Measurements from ENCODE around the gene CHERP.
"Not testable (repeated sequence)": the region's sequence is repeated elsewhere in the genome, so short reads cannot be mapped to it uniquely, and the experiment has no call there.

The CHERP gene

DNA sequence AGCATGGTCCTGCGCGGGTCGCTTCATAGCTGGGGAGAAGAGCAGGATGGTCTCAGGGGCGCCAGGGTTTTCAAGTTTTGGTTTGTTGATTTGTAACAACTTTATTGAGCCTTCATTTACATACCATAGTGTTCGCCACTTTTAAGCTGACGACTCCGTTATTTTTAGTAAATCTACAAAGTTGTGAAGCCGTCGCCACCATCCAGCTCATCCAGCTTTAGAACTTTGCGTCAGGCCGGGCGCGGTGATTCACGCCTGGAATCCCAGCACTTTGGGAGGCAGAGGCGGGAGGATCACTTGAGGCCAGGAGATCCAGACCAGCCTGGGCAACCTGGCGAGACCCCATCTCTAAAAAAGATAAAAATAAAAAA lies 45.6 kb downstream of the CHERP start:
- H3K23ac ChIP-seq (ENCODE audit: low read length): peak overlapping the region; percentile 15
- no peak overlapping the region for H3K18ac ChIP-seq (ENCODE audit: low read length)
- H3K4me2 ChIP-seq (ENCODE audit: low read length): peak overlapping the region; percentile 84
- no peaks in the 10 kb centered on the region for H3K4me1 ChIP-seq (ENCODE audit: control insufficient read depth, low read depth, low read length)
- DNase-seq: no peak
- H3K9ac ChIP-seq (ENCODE audit: low read length): peak overlapping the region; percentile 76
- no CpG with 5 or more reads among the region's 16 CpGs for WGBS (ENCODE audit: extremely low coverage, insufficient coverage, low lambda C conversion rate)
- H3K79me2 ChIP-seq (ENCODE audit: control insufficient read depth, insufficient read depth, low read length): no peaks in the 10 kb centered on the region
- H3K4me3 ChIP-seq (ENCODE audit: low read length): peak overlapping the region; percentile 82
- H3K4ac ChIP-seq (ENCODE audit: low read depth, low read length): no peak overlapping the region
- H2BK120ac ChIP-seq (ENCODE audit: low read depth, low read length): no peak overlapping the region
- H3K79me1 ChIP-seq (ENCODE audit: low read length): peaks cover 2% of the 10 kb centered on the region
- peak overlapping the region; percentile 85 for H3K56ac ChIP-seq (ENCODE audit: low read length)
- no peaks in the 10 kb centered on the region for H3K27me3 ChIP-seq (ENCODE audit: insufficient read depth, low read length, poor library complexity)
- H2BK15ac ChIP-seq (replicated peaks; ENCODE audit: low read depth): no peak overlapping the region
- H3K36me3 ChIP-seq (ENCODE audit: control insufficient read depth, insufficient read depth, low read length): no peaks in the 10 kb centered on the region
- no peak overlapping the region for H2BK5ac ChIP-seq (ENCODE audit: low read length)
- no peak overlapping the region for H2AK5ac ChIP-seq (ENCODE audit: low read length)
- H4K5ac ChIP-seq (ENCODE audit: low read length): no peak overlapping the region
- H4K8ac ChIP-seq (ENCODE audit: low read depth, low read length): no peak overlapping the region
- no peak overlapping the region for H3K27ac ChIP-seq (ENCODE audit: low read depth, low read length)

DNA sequence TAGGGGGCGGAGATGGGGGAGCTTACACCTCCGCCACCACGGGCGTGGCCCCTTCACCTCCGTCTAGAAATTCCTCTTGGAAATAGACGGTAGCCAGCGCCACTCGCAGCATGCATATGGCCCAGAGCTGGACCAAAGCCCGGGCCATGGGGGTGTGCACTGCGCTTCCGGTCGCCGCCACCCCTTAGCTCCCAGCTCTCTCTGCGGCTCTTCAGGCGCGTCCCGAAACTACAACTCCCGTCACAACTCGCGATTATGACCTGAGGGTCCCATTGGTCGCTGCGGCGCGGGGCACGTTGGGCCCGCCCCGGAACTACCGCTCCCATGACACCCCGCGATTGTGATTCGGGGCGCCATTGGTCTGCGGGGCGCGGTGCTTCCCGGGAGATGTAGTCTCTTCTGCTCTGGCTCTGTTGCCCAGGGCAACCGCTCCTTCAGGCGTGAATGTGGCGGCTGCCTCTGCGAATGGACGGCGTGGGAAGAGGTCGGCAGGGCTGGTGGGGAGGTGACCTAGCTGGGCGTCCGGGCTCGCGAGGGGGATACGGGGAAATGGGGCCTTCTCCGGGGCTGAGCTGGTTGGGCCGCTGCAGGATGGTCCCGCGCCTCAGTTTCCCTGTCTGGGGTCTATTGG lies 46.1 kb downstream of the CHERP start, which contains the start of the genes C19orf44 and CALR3:
Gene C19orf44, plus strand, starts transcription at position 413 of the 631 bp plus-strand sequence. CDS start 4,399 bp downstream, outside the sequence.
Gene CALR3, minus strand, starts transcription at position 186 of the 631 bp plus-strand sequence. Its CDS starts 38 bp downstream, at position 148.
- no peaks in the 10 kb centered on the region for H3K4me1 ChIP-seq (ENCODE audit: control insufficient read depth, low read depth, low read length)
- no peaks in the 10 kb centered on the region for H3K27me3 ChIP-seq (ENCODE audit: insufficient read depth, low read length, poor library complexity)
- H3K23ac ChIP-seq (ENCODE audit: low read length): peak within 1 kb of the TSS; percentile 15
- no peak within 1 kb of the TSS for H3K27ac ChIP-seq (ENCODE audit: low read depth, low read length)
- H4K8ac ChIP-seq (ENCODE audit: low read depth, low read length): peak within 1 kb of the TSS; percentile 3
- peak within 1 kb of the TSS; percentile 86 for H3K9ac ChIP-seq (ENCODE audit: low read length)
- H3K4ac ChIP-seq (ENCODE audit: low read depth, low read length): peak within 1 kb of the TSS; percentile 58
- H2BK5ac ChIP-seq (ENCODE audit: low read length): no peak within 1 kb of the TSS
- H3K79me1 ChIP-seq (ENCODE audit: low read length): peaks cover 2% of the 10 kb centered on the region
- peak within 1 kb of the TSS; percentile 97 for H3K4me2 ChIP-seq (ENCODE audit: low read length)
- peak within 1 kb of the TSS; percentile 91 for H3K56ac ChIP-seq (ENCODE audit: low read length)
- no peaks in the 10 kb centered on the region for H3K36me3 ChIP-seq (ENCODE audit: control insufficient read depth, insufficient read depth, low read length)
- peak; percentile 99 for DNase-seq
- H3K79me2 ChIP-seq (ENCODE audit: control insufficient read depth, insufficient read depth, low read length): no peaks in the 10 kb centered on the region
- peak within 1 kb of the TSS; percentile 82 for H3K4me3 ChIP-seq (ENCODE audit: low read length)
- H3K18ac ChIP-seq (ENCODE audit: low read length): peak within 1 kb of the TSS; percentile 6
- H2BK120ac ChIP-seq (ENCODE audit: low read depth, low read length): no peak within 1 kb of the TSS
- peak within 1 kb of the TSS; percentile 99 for H4K5ac ChIP-seq (ENCODE audit: low read length)
- no CpG with 5 or more reads among the region's 52 CpGs for WGBS (ENCODE audit: extremely low coverage, insufficient coverage, low lambda C conversion rate)
- no peak within 1 kb of the TSS for H2AK5ac ChIP-seq (ENCODE audit: low read length)
- H2BK15ac ChIP-seq (replicated peaks; ENCODE audit: low read depth): no peak within 1 kb of the TSS

DNA sequence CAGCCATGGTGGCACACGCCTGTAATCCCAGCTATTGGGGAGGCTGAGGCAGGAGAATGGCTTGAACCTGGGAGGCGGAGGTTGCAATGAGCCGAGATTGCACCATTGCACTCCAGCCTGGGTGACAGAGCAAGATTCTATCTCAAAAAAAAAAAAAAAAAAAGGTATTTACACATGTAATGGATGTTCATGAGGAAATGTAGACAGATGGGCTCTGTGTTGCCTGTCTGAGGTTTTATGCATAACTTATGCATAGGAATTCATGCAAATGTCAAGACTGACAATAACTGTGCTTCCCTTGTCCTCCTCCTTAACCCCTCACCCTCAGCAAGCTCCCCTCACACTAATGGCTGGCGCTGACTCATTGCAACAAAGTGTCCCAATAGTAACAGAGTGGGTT lies 55.8 kb downstream of the CHERP start:
- H3K56ac ChIP-seq (ENCODE audit: low read length); H2BK5ac ChIP-seq (ENCODE audit: low read length); H3K23ac ChIP-seq (ENCODE audit: low read length); H4K8ac ChIP-seq (ENCODE audit: low read depth, low read length); DNase-seq; H3K9ac ChIP-seq (ENCODE audit: low read length); H3K4me1 ChIP-seq (ENCODE audit: control insufficient read depth, low read depth, low read length); H3K79me1 ChIP-seq (ENCODE audit: low read length); H3K36me3 ChIP-seq (ENCODE audit: control insufficient read depth, insufficient read depth, low read length); H3K79me2 ChIP-seq (ENCODE audit: control insufficient read depth, insufficient read depth, low read length); H3K27me3 ChIP-seq (ENCODE audit: insufficient read depth, low read length, poor library complexity); H3K4me2 ChIP-seq (ENCODE audit: low read length); H2BK15ac ChIP-seq (replicated peaks; ENCODE audit: low read depth); H3K27ac ChIP-seq (ENCODE audit: low read depth, low read length); H3K18ac ChIP-seq (ENCODE audit: low read length); H3K4me3 ChIP-seq (ENCODE audit: low read length); H4K5ac ChIP-seq (ENCODE audit: low read length); H2BK120ac ChIP-seq (ENCODE audit: low read depth, low read length); H3K4ac ChIP-seq (ENCODE audit: low read depth, low read length); H2AK5ac ChIP-seq (ENCODE audit: low read length): not testable (repeated sequence)
- no CpG with 5 or more reads among the region's 4 CpGs for WGBS (ENCODE audit: extremely low coverage, insufficient coverage, low lambda C conversion rate)

DNA sequence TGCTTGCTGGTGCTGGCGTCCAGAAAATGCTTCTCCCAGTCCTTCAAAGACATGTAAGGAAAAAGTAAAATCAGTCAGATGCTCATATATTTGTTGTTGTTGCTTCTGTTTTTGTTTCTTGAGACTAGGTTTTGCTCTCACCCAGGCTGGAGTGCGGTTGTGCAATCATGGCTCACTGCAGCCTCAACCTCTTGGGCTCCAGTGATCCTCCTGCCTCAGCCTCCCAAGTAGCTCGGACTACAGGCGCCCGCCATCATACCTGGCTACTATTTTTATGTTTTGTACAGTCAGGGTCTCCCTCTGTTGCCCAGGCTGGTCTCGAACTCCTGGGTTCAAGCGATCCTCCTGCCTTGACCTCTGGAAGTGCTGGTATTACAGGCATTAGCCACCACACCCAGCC lies 59.5 kb downstream of the CHERP start:
- Histone ChIP-seq H2BK120ac (ENCODE audit: low read depth, low read length) (no peak overlapping the region), H3K4ac (ENCODE audit: low read depth, low read length) (no peak overlapping the region), H3K4me2 (ENCODE audit: low read length) (no peak overlapping the region), H3K4me1 (ENCODE audit: control insufficient read depth, low read depth, low read length) (no peaks in the 10 kb centered on the region), H3K56ac (ENCODE audit: low read length) (no peak overlapping the region), H3K79me1 (ENCODE audit: low read length) (no peaks in the 10 kb centered on the region), H3K18ac (ENCODE audit: low read length) (no peak overlapping the region), H3K79me2 (ENCODE audit: control insufficient read depth, insufficient read depth, low read length) (no peaks in the 10 kb centered on the region), H3K9ac (ENCODE audit: low read length) (no peak overlapping the region), H3K27ac (ENCODE audit: low read depth, low read length) (no peak overlapping the region), H3K23ac (ENCODE audit: low read length) (no peak overlapping the region), H2BK15ac (replicated peaks; ENCODE audit: low read depth) (no peak overlapping the region), H3K4me3 (ENCODE audit: low read length) (no peak overlapping the region), H3K36me3 (ENCODE audit: control insufficient read depth, insufficient read depth, low read length) (no peaks in the 10 kb centered on the region), H4K8ac (ENCODE audit: low read depth, low read length) (no peak overlapping the region), H4K5ac (ENCODE audit: low read length) (no peak overlapping the region), H2AK5ac (ENCODE audit: low read length) (no peak overlapping the region), H3K27me3 (ENCODE audit: insufficient read depth, low read length, poor library complexity) (no peaks in the 10 kb centered on the region), H2BK5ac (ENCODE audit: low read length) (no peak overlapping the region)
- WGBS (ENCODE audit: extremely low coverage, insufficient coverage, low lambda C conversion rate): no CpG with 5 or more reads among the region's 7 CpGs
- no peak for DNase-seq

DNA sequence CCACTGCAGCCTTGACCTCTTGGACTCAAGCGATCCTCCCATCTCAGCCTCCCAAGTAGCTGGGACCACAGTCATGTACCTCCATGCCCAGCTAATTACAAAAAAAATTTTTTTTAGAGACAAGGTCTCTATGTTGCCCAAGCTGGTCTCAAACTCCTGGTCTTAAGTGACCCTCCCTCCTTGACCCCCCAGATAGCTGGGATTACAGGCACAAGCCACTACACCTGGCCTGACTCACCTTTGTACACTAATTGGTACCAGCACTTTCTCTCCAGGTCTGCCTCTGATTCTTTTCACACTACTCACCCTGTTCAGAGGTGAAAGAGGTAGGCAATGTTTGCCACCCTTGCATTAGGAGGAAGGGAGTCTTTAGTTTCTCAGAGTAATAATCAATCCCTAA lies 64.9 kb downstream of the CHERP start:
- H4K8ac ChIP-seq (ENCODE audit: low read depth, low read length): no peak overlapping the region
- no peak overlapping the region for H3K9ac ChIP-seq (ENCODE audit: low read length)
- H3K18ac ChIP-seq (ENCODE audit: low read length): no peak overlapping the region
- H2BK120ac ChIP-seq (ENCODE audit: low read depth, low read length): no peak overlapping the region
- H3K4me1 ChIP-seq (ENCODE audit: control insufficient read depth, low read depth, low read length): no peaks in the 10 kb centered on the region
- H3K79me1 ChIP-seq (ENCODE audit: low read length): no peaks in the 10 kb centered on the region
- H3K27me3 ChIP-seq (ENCODE audit: insufficient read depth, low read length, poor library complexity): no peaks in the 10 kb centered on the region
- no peak overlapping the region for H3K4ac ChIP-seq (ENCODE audit: low read depth, low read length)
- H2AK5ac ChIP-seq (ENCODE audit: low read length): no peak overlapping the region
- H3K23ac ChIP-seq (ENCODE audit: low read length): no peak overlapping the region
- H3K27ac ChIP-seq (ENCODE audit: low read depth, low read length): no peak overlapping the region
- H3K4me3 ChIP-seq (ENCODE audit: low read length): no peak overlapping the region
- no peak for DNase-seq
- no peak overlapping the region for H4K5ac ChIP-seq (ENCODE audit: low read length)
- no peaks in the 10 kb centered on the region for H3K79me2 ChIP-seq (ENCODE audit: control insufficient read depth, insufficient read depth, low read length)
- no peak overlapping the region for H3K4me2 ChIP-seq (ENCODE audit: low read length)
- H2BK15ac ChIP-seq (replicated peaks; ENCODE audit: low read depth): no peak overlapping the region
- no peaks in the 10 kb centered on the region for H3K36me3 ChIP-seq (ENCODE audit: control insufficient read depth, insufficient read depth, low read length)
- WGBS (ENCODE audit: extremely low coverage, insufficient coverage, low lambda C conversion rate): no CpG with 5 or more reads among the region's 1 CpG
- no peak overlapping the region for H2BK5ac ChIP-seq (ENCODE audit: low read length)
- H3K56ac ChIP-seq (ENCODE audit: low read length): no peak overlapping the region

DNA sequence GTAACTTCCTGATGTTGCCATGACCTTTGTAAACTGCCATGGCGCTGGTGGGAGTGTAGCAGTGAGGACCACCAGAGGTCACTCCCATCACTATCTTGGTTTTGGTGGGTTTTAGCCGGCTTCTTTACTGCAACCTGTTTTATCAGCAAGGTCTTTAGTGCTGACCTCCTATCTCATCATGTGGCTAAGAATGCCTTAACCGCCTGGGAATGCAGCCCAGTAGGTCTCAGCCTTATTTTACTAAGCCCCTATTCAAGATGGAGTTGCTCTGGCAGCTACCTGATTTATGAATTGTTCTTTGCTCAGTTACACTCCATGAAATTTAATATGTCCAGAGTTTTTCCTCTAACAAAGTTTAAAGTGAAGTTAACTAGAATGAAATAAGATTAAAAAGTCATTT lies 65.8 kb downstream of the CHERP start:
- H2BK15ac ChIP-seq (replicated peaks; ENCODE audit: low read depth): no peak overlapping the region
- H3K18ac ChIP-seq (ENCODE audit: low read length): no peak overlapping the region
- H4K8ac ChIP-seq (ENCODE audit: low read depth, low read length): no peak overlapping the region
- no peak overlapping the region for H2AK5ac ChIP-seq (ENCODE audit: low read length)
- no CpG with 5 or more reads among the region's 3 CpGs for WGBS (ENCODE audit: extremely low coverage, insufficient coverage, low lambda C conversion rate)
- H4K5ac ChIP-seq (ENCODE audit: low read length): no peak overlapping the region
- H3K4ac ChIP-seq (ENCODE audit: low read depth, low read length): no peak overlapping the region
- no peaks in the 10 kb centered on the region for H3K79me2 ChIP-seq (ENCODE audit: control insufficient read depth, insufficient read depth, low read length)
- H3K4me3 ChIP-seq (ENCODE audit: low read length): no peak overlapping the region
- no peaks in the 10 kb centered on the region for H3K36me3 ChIP-seq (ENCODE audit: control insufficient read depth, insufficient read depth, low read length)
- no peak overlapping the region for H3K9ac ChIP-seq (ENCODE audit: low read length)
- H2BK120ac ChIP-seq (ENCODE audit: low read depth, low read length): no peak overlapping the region
- H2BK5ac ChIP-seq (ENCODE audit: low read length): no peak overlapping the region
- H3K56ac ChIP-seq (ENCODE audit: low read length): no peak overlapping the region
- DNase-seq: peak; percentile 63
- H3K27ac ChIP-seq (ENCODE audit: low read depth, low read length): no peak overlapping the region
- no peaks in the 10 kb centered on the region for H3K79me1 ChIP-seq (ENCODE audit: low read length)
- H3K4me1 ChIP-seq (ENCODE audit: control insufficient read depth, low read depth, low read length): no peaks in the 10 kb centered on the region
- H3K27me3 ChIP-seq (ENCODE audit: insufficient read depth, low read length, poor library complexity): no peaks in the 10 kb centered on the region
- no peak overlapping the region for H3K4me2 ChIP-seq (ENCODE audit: low read length)
- H3K23ac ChIP-seq (ENCODE audit: low read length): no peak overlapping the region

Measured in mesendoderm (in vitro differentiated cells).